NCI-H2029 treated with DMSO at 0.1 percent for 48 hours (cell line): ENCODE data around the gene CHKB.
"Not testable (repeated sequence)": the region's sequence is repeated elsewhere in the genome, so short reads cannot be mapped to it uniquely, and the experiment has no call there.

Experiments used
- DNase-seq: peaks from one replicate; lab custom pipeline; 2025; lab: John Stamatoyannopoulos, UW

Gene CHKB

DNA sequence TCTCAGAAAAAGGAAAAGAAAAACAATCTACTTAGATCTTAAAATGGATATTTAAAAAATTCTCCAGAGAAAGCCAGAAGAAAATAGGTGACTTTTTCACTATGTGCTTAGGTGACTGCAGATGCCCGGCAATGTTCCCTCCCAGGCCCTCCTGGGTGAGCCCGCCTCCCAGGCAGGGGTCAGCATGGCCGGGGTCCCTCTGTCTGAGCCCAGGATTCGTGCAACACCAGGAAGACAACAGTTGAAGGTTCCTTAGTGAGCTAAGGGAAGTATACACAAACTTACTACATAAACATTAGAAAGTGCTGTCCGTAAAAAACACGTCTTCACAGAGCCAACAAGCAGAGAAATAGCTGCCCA is 29.5 kb upstream of the CHKB start:
- DNase-seq: no peak

DNA sequence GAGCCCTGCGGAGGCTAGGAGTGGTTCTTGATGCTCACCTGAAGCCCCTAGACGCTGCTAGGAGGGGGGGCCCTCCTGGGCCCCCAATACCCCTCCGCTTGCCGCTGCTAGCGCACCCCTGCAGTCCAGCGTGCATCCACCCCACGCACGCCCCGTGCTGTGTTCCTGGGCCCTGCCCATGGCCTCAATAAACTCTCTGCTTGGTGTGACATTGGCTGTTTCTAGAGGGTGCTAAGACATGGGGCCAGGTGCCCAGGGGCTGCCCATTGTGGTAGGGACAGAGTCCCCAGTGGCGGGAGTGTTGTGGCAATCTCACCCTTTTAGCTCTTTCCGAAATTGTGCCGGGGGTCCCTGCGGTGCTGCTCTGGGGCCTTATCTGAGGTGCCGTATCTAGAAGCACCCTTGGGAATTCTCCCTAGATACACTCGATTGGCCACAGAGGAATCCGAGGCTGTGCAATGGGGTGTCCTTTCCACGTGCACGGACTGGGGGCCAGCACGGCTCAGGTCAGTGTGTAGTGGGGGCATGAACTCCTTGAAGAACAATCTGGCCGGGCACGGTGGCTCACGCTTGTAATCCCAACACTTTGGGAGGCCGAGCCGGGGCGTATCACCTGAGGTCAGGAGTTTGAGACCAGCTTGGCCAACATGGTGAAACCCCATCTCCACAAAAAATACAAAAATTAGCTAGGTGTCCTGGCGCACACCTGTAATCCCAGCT is 28.9 kb upstream of the CHKB start:
- DNase-seq: no peak

DNA sequence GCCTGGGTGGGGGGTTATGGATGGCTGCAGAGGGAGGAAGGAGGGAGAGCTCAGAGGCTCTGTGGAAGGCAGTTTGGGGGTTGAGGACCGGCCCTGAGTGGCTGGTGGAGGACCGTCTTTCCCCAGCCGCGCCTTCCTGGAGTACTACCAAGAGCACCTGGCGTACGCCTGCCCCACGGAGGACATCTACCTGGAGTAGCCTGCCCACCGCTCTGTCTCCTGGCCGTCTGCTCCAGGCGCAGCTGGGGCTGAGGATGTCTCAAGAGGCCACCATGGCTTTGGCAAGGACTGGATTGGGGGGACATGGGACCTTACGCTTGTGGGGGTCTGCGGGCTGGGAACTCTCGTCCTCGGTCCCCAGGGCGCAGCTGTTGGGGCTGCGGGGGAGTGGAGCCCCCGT is 27.9 kb upstream of the CHKB start:
- DNase-seq: no peak

- no peak for DNase-seq
Measured at GRCh38 chr22:50610041-50610451, 27.4 kb upstream of the CHKB start.

DNA sequence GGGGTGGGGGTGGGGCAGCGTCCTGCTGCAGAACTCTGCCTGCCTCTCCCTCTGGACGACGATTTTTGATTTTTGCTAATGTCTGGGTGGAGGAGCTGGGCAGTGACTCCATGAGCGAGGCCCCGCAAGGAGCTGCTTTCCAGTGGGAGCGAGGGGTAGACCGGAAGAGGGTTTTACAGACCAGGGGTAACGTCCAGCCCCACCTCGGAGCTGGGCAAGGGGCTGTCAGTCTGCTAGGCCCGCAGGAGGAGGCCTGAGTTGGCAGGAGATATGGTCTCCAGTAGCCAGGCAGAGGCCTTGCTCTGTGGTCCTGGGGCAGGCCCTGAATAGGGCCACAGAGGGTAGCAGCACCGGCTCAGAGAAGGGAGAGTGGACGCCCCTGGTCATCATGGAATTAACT is 26.9 kb upstream of the CHKB start:
- no peak for DNase-seq

- DNase-seq: no peak
Measured at GRCh38 chr22:50608996-50609395, 26.3 kb upstream of the CHKB start.

DNA sequence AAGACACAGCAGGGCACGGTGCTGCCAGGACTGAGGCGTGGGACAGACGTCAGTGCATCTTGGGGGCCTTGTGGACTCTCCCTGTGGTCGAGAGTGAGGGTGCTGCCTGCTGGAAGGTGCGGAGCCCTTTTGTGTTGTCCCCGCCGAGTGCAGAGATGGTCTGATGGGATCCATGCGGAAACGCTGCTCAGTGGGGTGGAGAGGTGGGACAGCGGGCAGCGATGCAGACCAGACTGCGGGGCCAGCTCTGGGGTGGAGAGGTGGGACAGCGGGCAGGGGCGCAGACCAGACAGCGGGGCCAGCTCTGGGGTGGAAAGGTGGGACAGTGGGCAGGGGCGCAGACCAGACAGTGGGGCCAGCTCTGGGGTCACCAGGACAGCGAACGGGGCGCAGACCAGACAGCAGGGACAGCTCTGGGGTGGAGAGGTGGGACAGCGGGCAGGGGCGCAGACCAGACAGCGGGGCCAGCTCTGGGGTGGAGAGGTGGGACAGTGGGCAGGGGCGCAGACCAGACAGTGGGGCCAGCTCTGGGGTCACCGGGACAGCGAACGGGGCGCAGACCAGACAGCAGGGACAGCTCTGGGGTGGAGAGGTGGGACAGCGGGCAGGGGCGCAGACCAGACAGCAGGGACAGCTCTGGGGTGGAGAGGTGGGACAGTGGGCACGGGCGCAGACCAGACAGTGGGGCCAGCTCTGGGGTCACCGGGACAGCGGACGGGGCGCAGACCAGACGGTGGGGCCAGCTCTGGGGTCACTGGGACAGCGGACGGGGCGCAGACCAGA is 25.6 kb upstream of the CHKB start:
- DNase-seq: not testable (repeated sequence)

GRCh38 chr22:50607659-50608020 is 25.0 kb upstream of the CHKB start:
- DNase-seq: no peak

DNA sequence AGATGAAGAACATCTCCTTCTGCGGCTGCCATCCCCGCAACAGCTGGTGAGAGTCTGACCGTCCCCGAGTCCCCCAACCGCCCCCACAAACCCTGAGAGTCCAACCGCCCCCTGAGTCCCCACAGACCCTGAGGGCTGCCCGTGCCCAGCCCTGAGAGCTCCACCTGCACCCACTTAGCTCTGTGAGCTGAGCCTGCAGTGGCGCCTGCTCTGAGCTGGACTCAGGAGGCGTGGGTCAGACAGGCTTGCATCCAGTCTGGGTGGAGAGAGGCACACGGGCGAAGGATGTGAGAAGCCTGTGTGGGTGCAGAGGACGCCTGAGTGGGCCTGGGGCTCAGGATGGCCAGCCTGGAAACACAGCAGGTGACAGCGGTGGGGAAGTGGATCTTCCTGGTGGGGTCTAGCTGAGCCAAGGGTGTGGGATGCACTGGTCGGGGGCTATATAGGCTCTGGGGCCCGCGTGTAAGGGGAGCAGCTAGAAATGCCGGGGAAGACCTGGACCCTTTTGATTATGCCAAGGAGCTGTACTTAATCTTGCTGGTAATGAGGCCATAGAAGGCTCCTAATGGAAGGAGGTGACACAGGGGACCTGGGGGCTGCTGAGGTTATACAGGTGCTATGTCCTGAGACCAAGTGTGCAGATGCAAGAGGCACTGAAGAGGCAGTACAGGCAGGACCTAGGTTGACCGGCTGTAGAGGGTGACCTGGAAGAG is 24.5 kb upstream of the CHKB start:
- DNase-seq: no peak

DNA sequence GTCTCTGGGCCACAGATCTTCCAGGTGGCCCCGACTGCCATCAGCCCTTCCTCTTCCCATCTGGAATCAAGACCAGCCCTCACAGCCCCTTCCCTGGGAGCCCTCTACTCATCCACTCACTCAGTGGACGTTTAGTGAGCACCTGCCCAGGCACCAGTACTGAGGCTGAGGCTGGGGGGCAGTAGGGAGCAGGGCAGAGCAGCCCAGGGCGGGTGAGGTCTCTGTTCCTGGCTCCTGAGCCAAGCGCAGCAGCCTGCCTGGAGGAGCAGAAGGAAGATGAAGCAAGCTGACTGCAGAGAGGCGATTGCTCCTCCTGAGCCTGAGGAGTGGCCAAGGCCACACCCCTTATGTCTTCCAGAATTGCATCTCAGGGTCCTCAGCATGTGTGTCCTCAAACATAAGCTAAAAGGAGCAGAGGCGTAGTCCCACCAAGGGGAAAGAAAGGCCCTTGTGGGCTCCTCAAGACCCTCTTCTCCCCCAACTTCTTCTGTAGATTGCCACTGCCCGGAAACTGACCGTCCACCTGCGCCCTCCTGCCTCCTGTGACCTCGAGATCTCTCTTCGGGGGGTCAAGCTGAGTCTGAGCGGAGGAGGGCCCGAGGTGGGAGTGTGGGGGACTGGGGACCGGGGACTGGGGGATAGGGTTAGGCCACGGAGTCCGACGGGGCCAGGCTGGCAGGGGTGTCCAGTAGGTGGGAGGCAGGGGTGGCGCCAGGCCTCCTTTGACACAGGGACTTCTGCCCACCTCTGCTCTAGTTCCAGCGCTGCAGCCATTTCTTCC is 23.7 kb upstream of the CHKB start:
- DNase-seq: no peak

DNA sequence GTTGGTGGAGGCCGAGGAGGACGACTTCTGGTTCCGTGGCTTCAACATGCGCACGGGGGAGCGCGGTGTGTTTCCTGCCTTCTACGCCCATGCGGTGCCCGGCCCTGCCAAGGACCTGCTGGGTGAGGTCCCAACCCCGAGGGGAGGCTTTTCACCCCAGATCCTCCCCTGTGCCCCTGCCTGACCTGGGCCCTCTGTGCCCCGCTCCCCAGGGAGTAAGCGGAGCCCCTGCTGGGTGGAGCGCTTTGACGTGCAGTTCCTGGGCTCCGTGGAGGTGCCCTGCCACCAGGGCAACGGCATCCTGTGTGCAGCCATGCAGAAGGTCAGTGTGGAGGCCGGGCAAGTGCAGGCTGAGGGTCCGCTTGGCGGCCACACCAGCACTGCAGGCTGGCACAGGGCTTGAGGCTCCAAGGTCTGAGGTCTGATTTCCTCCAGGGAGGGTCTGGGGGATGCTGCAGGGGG is 23.0 kb upstream of the CHKB start:
- no peak for DNase-seq

GRCh38 chr22:50605002-50605612 is 22.5 kb upstream of the CHKB start:
- DNase-seq: no peak

DNA sequence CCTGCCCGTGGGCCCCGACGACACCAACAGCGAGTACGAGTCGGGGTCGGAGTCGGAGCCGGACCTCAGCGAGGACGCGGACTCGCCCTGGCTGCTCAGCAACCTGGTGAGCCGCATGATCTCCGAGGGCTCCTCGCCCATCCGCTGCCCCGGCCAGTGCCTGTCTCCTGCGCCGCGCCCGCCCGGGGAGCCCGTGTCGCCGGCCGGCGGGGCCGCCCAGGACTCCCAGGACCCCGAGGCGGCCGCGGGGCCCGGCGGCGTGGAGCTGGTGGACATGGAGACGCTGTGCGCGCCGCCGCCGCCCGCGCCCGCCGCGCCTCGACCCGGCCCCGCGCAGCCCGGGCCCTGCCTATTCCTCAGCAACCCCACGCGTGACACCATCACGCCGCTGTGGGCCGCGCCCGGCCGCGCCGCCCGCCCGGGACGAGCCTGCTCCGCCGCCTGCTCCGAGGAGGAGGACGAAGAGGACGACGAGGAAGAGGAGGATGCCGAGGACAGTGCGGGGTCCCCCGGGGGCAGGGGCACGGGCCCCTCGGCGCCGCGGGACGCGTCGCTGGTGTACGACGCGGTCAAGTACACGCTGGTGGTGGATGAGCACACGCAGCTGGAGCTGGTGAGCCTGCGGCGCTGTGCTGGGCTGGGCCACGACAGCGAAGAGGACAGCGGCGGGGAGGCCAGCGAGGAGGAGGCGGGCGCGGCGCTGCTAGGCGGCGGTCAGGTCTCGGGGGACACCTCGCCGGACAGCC is 21.8 kb upstream of the CHKB start:
- no peak for DNase-seq

DNA sequence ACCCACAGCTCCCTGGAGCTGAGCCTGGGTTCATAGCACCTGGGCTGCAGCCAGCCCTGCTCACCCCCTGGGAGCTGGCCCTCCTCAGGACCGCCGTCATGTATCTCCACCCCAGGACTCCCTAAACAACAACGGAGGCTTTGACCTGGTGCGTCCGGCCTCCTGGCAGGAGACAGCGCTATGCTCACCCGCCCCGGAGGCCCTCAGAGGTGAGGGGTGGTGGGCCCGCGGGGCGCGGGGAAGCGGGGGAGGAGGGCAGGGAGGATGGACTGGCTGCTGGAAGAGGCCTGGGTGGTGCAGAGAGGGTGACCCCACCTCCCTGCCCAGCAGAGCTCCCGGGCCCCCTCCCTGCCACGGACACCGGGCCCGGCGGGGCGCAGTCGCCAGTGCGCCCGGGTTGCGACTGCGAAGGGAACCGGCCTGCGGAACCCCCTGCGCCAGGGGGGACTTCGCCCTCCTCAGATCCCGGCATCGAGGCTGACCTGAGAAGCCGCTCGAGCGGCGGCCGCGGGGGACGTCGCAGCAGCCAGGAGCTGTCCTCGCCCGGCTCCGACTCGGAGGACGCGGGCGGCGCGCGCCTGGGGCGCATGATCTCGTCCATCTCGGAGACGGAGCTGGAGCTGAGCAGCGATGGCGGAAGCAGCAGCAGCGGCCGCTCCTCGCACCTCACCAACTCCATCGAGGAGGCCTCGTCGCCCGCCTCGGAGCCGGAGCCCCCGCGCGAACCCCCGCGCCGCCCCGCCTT is 21.0 kb upstream of the CHKB start:
- DNase-seq: no peak

DNA sequence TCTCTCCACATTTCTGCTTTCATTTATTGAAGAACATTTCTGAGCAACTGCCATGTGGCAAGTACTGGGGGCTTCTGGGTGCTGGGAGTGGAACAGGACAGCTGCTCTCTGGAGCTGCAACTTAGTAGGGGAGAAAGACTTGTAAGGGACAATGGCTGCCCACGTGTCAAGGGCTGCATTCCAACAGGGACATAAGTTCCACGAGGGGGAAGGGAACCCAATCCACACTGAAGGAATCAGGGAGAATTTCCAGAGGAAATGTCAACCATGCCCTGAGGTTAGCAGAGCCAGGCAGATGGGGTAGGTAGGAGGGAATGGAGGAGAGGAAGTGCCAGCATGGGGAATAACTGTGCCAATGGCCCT is 19.7 kb upstream of the CHKB start:
- DNase-seq: no peak

DNA sequence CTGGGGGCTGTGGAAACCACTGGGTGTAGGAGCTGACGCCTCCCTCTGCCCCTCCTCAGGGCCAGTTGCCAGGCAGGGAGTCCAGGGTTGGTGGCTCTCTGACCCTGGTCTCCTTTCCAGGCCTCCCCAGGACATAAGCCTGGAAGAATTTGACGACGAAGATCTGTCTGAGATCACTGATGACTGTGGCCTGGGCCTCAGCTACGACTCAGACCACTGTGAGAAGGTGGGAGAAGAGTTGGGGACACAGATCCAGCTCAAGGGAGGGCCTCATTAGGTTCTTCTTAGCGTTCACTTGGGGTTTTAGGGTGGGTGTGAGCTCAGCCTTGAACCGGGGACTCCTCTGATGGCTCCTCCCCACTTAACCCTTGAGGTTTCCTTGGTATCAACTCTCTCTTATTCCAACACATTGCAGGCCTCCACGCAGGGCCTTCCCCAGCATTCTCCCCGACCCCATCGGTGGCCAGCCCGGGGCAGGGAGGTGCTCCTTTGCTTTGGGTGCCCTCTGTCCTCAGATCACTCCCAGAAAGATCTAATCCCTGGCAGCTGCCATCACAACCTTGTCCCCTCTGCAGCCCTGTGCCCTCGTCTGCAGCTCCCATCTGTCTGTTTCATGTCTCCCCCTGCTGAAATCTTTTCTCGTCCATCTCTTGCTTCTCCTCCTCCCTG is 19.2 kb upstream of the CHKB start:
- no peak for DNase-seq

- DNase-seq: no peak
Measured at GRCh38 chr22:50600967-50601668, 18.5 kb upstream of the CHKB start.

DNA sequence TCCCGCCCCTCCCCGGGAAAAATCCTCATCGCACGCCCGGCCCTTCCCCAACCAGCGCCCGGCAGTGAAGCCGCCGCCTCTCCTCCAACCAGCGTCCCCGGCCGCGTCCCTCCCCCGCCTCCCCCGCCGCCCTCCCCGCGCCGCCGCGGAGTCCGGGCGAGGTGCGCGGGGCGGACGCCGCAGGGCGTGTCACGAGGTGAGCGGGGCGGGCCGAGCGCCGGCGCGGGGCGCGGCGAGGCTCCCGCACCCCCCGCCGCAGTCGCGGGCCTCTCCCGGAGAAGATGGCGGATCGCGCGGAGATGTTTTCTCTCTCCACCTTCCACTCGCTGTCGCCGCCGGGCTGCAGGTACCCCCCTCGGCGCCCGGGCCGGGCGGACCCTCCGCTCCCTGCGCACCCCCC is 17.9 kb upstream of the CHKB start, which contains the start of gene MAPK8IP2:
Gene MAPK8IP2 (plus strand): TSS at position 256 of the 400 bp plus-strand sequence. CDS start 26 bp downstream, at position 282.
- DNase-seq: no peak

DNA sequence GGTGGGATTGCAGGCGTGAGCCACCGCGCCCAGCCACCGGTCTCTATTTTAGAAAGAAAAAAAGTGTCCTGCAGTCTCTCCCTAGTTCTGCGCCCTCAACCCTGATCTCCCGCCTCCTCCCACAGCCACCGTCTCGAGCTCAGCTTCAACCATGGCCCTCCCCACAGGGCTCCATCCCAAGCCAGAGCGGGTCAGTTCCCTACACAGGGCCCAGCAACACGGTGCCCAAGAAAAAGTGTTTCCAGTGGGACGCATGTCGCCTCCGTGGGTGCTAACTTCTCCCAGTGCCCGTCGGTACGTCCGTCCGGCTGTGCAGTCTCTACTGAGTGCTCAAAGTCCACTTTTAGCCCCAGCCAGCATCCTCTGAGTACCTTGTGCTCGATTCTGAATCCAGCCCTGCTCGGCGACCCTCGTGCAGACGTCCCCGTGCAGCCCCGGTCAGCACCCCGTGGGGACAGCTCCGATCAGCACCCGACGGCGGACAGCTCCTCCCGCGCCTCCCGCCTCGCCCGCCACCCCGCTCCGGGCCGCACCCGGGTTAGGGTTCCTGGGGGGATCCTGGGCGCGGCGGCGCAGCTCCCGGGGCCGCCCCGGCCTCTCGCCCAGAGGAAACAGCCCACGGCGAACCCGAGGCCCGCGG is 17.3 kb upstream of the CHKB start:
- DNase-seq: no peak
